ENCODE measurements around the gene BRPF1.

Gene BRPF1

GRCh38 chr3:9787714-9788113, 56.2 kb downstream of the BRPF1 start:
- no peak for DNase-seq (ENCODE audit: low spot score)

GRCh38 chr3:9791127-9791526, 59.6 kb downstream of the BRPF1 start:
- no peak for DNase-seq (ENCODE audit: low spot score)

GRCh38 chr3:9791790-9792404, 60.4 kb downstream of the BRPF1 start:
- DNase-seq (ENCODE audit: low spot score), result no peak

DNA sequence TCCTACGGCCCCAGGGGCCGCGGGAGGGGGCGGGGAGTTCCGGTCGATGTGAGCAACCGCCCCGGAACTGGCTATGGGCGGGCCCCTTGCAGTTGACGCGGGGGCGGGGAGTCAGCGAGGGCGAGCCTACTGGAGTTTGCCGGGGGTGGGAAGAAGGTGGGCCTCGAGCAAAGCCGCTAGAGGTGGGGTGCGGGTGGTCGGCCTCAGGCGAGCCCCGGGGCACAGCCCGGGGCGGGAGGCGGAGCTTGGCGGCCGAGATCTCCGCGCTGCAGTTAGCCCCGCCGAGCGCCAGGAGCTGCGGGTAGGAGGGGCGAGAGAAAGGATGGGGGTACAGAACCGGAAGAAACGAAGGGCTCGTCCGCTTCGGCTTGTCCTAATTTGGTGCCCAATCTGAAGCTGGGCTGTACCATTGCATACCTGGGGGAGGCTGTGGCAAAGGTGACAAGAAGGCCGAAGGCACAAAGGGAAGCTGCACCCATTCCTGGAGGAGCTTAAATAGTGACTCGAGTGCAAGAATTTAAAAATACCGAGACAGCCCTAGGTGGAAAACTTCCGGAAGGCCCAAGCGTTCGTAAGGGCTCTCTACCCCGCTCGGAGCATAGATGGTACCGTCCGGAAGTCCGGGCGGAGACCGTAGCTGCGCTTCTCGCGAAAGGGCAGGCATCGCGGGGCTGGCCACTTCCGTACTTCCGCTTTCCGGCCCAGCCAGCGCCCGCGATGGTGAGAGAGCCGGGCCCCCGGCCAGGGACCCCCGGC, 61.0 kb downstream of the BRPF1 start, which contains the start of the genes ARPC4 and TADA3:
Gene ARPC4 (plus strand): TSS at position 678 of the 756 bp plus-strand sequence. CDS start 40 bp downstream, at position 718.
Gene TADA3 (minus strand): TSS at position 69 of the 756 bp plus-strand sequence. CDS start 1,007 bp downstream, outside the sequence.
- DNase-seq (ENCODE audit: low spot score), result peak; percentile 97

DNA sequence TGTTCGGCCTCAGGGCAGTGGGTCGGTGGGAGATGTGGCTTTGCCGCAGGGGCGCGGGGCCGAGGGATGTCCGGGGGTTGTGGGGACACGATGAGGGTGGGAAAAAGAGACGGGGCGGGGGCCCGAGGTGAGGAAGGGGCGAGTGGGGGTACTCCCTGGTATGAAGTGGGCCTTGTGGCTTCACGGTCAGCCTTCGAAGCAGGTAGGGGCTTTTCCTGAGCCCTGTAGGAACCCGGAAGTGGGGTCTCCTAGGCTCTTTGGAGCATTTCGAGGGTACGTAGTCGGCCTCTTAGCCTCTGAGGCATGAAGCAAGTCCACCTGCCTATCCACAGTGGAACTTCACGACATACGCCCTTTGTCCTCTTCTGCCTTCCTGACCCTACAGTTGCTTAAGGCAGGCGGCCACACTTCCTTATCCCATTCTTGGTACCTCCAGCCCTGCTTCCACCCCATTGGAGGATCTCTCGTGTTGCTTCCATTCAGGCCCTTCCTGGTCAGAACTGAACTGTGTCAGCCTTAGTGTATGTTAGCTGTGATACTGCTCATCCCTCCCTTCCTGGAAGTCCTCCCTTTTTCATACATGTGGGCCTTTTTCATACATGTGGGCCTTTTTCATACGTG, 61.7 kb downstream of the BRPF1 start:
- no peak for DNase-seq (ENCODE audit: low spot score)

DNA sequence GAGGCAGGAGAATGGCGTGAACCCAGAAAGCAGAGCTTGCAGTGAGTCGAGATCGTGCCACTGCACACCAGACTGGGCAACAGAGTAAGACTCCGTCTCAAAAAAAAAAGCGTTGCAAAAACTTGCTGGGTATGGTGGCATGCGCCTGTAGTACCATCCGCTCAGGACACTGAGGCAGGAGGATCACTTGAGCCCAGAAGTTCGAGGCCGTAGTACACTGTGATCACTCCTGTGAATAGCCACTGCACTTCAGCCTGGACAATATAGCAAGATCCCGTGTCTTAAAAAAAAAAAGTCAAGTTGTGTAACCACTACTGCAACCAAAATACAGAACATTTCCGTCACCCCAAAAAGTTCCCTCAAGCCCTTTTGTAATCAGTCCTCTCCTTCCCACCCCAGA, 62.9 kb downstream of the BRPF1 start:
- no peak for DNase-seq (ENCODE audit: low spot score)

GRCh38 chr3:9795207-9795606, 63.7 kb downstream of the BRPF1 start:
- DNase-seq (ENCODE audit: low spot score), result peak; percentile 53

DNA sequence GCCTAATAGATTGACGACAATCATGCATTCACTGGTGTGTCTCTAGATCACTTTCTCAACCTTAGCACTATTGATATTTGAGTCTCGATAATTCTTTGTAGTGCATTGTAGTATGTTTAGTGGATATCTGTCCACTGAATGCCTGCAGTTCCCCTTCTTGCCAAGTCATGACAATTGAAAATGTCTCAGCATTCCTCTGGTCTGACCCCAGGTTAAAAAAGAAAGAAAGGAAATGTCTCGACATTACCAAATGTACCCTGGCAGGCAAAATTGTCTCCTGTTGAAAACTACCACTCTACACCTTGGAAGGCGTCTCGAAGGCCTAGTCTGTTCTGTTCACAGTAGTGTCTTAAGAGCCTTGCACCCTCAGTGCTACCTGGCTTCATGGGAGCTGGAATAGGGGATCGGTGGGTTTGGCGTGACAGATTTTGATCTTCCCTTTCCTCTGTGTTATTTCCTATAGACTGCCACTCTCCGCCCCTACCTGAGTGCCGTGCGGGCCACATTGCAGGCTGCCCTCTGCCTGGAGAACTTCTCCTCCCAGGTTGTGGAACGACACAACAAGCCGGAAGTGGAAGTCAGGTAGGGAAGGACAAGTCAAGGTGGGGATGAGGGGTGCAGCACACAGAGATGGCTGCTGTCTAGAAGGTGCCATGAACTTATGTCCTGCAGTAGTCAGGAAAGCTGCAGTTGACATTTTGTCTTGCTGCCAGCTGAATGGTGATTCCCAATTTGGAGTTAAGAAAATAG, 65.8 kb downstream of the BRPF1 start:
- DNase-seq (ENCODE audit: low spot score), result no peak

Measured in pons (tissue), 1 donor.